ENCODE data around the gene LYPD4. TPM values are rescaled to one million over a fixed set of nuclear protein-coding genes. Genes with fewer than 3 reads are reported as not detected.

Gene LYPD4
- total RNA-seq, 1 experiment from 2014 or later, result not detected

GRCh38 chr19:41883821-41884733 is 39.6 kb upstream of the LYPD4 start:
- CTCF ChIA-PET, result interaction anchor here (0.6 kb wide), 3 partner anchors 19 to 151 kb away, joined by 3 to 7 read pairs (median 3); no protein-coding TSS in a partner anchor
- Histone ChIP-seq H3K79me2 (ENCODE audit: low read depth) (peaks cover 40% of the 10 kb centered on the region), H3K27me3 (ENCODE audit: insufficient read depth, low read depth) (no peaks in the 10 kb centered on the region), H3K9me3 (ENCODE audit: insufficient read depth, low read depth) (no peaks in the 10 kb centered on the region), H3K27ac (no peak overlapping the region), H3K4me1 (replicated peaks; ENCODE audit: insufficient read depth) (peaks cover 31% of the 10 kb centered on the region), H3K4me3 (peak overlapping the region; percentile 83), H3F3A (ENCODE audit: insufficient read depth, low read depth) (peaks cover 29% of the 10 kb centered on the region), H2AFZ (peak overlapping the region; percentile 94), H3K9me2 (ENCODE audit: insufficient read depth) (no peaks in the 10 kb centered on the region), H3K36me3 (ENCODE audit: low read depth) (peaks cover 2% of the 10 kb centered on the region; the same call in 1 of the 2 replicates), H4K20me1 (ENCODE audit: insufficient read depth) (0 out of 2 replicates have a peak, but pooled peaks cover 6% of the 10 kb centered on the region), H3K4me2 (peak overlapping the region; percentile 82)
- TF ChIP-seq, protein P1, sequence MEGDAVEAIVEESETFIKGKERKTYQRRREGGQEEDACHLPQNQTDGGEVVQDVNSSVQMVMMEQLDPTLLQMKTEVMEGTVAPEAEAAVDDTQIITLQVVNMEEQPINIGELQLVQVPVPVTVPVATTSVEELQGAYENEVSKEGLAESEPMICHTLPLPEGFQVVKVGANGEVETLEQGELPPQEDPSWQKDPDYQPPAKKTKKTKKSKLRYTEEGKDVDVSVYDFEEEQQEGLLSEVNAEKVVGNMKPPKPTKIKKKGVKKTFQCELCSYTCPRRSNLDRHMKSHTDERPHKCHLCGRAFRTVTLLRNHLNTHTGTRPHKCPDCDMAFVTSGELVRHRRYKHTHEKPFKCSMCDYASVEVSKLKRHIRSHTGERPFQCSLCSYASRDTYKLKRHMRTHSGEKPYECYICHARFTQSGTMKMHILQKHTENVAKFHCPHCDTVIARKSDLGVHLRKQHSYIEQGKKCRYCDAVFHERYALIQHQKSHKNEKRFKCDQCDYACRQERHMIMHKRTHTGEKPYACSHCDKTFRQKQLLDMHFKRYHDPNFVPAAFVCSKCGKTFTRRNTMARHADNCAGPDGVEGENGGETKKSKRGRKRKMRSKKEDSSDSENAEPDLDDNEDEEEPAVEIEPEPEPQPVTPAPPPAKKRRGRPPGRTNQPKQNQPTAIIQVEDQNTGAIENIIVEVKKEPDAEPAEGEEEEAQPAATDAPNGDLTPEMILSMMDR (conservative IDR thresholded peaks at IDR 0.05), result no peak
- no peak for TF ChIP-seq EZH2 (IDR thresholded peaks at IDR 0.05; ENCODE audit: low read depth)
- intact Hi-C loops (cut with micrococcal nuclease; ENCODE audit: unreplicated experiment), result loop anchor here (1.0 kb wide), 1 partner anchor 25 kb away; no protein-coding TSS in a partner anchor
- POLR2A ChIA-PET (ENCODE audit: unreplicated experiment), result interaction anchor here (0.6 kb wide), 4 partner anchors 211 to 1946 kb away, joined by 3 read pairs; no protein-coding TSS in a partner anchor
- peak; percentile 91 to 96 for DNase-seq
- BruUV-seq (replicated peaks), result TSS peak; percentile 86

GRCh38 chr19:41883463-41883820 is 39.0 kb upstream of the LYPD4 start:
- H3K27me3 ChIP-seq (ENCODE audit: insufficient read depth, low read depth), result no peaks in the 10 kb centered on the region
- H2AFZ ChIP-seq, result peak overlapping the region; percentile 94
- 0 out of 2 replicates have a peak, but pooled peaks cover 4% of the 10 kb centered on the region for H4K20me1 ChIP-seq (ENCODE audit: insufficient read depth)
- ChIA-PET POLR2A (ENCODE audit: unreplicated experiment) (no interaction called here), CTCF (interaction anchor here (0.6 kb wide), 1 partner anchor 19 kb away, joined by 7 read pairs; no protein-coding TSS in a partner anchor)
- TF ChIP-seq EZH2 (IDR thresholded peaks at IDR 0.05; ENCODE audit: low read depth), result no peak
- TF ChIP-seq, protein P1 (conservative IDR thresholded peaks at IDR 0.05), result no peak
- peaks cover 39% of the 10 kb centered on the region for H3K79me2 ChIP-seq (ENCODE audit: low read depth)
- H3K4me3 ChIP-seq, result peak overlapping the region; percentile 83
- no peak overlapping the region for H3K27ac ChIP-seq
- H3F3A ChIP-seq (ENCODE audit: insufficient read depth, low read depth), result peaks cover 29% of the 10 kb centered on the region
- H3K4me2 ChIP-seq, result peak overlapping the region; percentile 82
- H3K36me3 ChIP-seq (ENCODE audit: low read depth), result no peaks in the 10 kb centered on the region; the same call in 1 of the 2 replicates
- no peaks in the 10 kb centered on the region for H3K9me2 ChIP-seq (ENCODE audit: insufficient read depth)
- no peaks in the 10 kb centered on the region for H3K9me3 ChIP-seq (ENCODE audit: insufficient read depth, low read depth)
- no peak for DNase-seq
- TSS peak; percentile 24 for BruUV-seq (replicated peaks)
- H3K4me1 ChIP-seq (replicated peaks; ENCODE audit: insufficient read depth), result peaks cover 29% of the 10 kb centered on the region
- intact Hi-C loops (cut with micrococcal nuclease; ENCODE audit: unreplicated experiment), result no loop called here

GRCh38 chr19:41882568-41883462 is 38.3 kb upstream of the LYPD4 start, which contains the start of gene ARHGEF1:
Gene ARHGEF1, plus strand, starts transcription at chr19:41883184. Its CDS starts 4,899 bp downstream, at chr19:41888083.
- H3K4me3 ChIP-seq, result peak within 1 kb of the TSS; percentile 83
- H4K20me1 ChIP-seq (ENCODE audit: insufficient read depth), result no peaks in the 10 kb centered on the region
- H3K36me3 ChIP-seq (ENCODE audit: low read depth), result no peaks in the 10 kb centered on the region; the same call in 1 of the 2 replicates
- ChIA-PET CTCF (interaction anchor here (0.6 kb wide), 1 partner anchor 18 kb away, joined by 7 read pairs; no protein-coding TSS in a partner anchor), POLR2A (ENCODE audit: unreplicated experiment) (no interaction called here)
- peaks cover 35% of the 10 kb centered on the region for H3K79me2 ChIP-seq (ENCODE audit: low read depth)
- TF ChIP-seq, protein P1 (conservative IDR thresholded peaks at IDR 0.05), result no peak
- TF ChIP-seq EZH2 (IDR thresholded peaks at IDR 0.05; ENCODE audit: low read depth), result no peak
- peak within 1 kb of the TSS; percentile 82 for H3K4me2 ChIP-seq
- H2AFZ ChIP-seq, result peak within 1 kb of the TSS; percentile 94
- TSS peak; percentile 7 for BruUV-seq (replicated peaks)
- no peaks in the 10 kb centered on the region for H3K27me3 ChIP-seq (ENCODE audit: insufficient read depth, low read depth)
- peak in 1 of 2 experiments; percentile 43 for DNase-seq
- H3K27ac ChIP-seq, result no peak within 1 kb of the TSS
- intact Hi-C loops (cut with micrococcal nuclease; ENCODE audit: unreplicated experiment), result no loop called here
- no peaks in the 10 kb centered on the region for H3K9me2 ChIP-seq (ENCODE audit: insufficient read depth)
- H3F3A ChIP-seq (ENCODE audit: insufficient read depth, low read depth), result peaks cover 29% of the 10 kb centered on the region
- H3K4me1 ChIP-seq (replicated peaks; ENCODE audit: insufficient read depth), result peaks cover 23% of the 10 kb centered on the region
- no peaks in the 10 kb centered on the region for H3K9me3 ChIP-seq (ENCODE audit: insufficient read depth, low read depth)

All from PC-9 (cell line).